GM23248 (cell line): ENCODE data around the gene RNF186. TPM values are rescaled to one million over a fixed set of nuclear protein-coding genes. Genes with fewer than 3 reads are reported as not detected.
A peak's percentile ranks its signal among the peaks of the same experiment; 100 is the strongest.

Source experiments
- DNase-seq: peaks from one replicate; pipeline ENCODE4 v3.0.0-alpha.2; 2015
- H2AFZ ChIP-seq: fragments of 200-600 bp; sonication (generic); 2 replicates; pipeline ENCODE4 v1.6.1; 2016; ENCODE audit warnings: antibody characterized with exemption
- H3F3A ChIP-seq: fragments of 200-600 bp; sonication (generic); 2 replicates; pipeline ENCODE4 v1.6.1; 2016; ENCODE audit warnings: mild to moderate bottlenecking, antibody characterized with exemption, mixed run types; ENCODE audit not compliant: insufficient read depth
- H3K27ac ChIP-seq: fragments of 200-600 bp; sonication (generic); 2 replicates; pipeline ENCODE4 v1.5.1; 2016; ENCODE audit warnings: mild to moderate bottlenecking
- H3K27me3 ChIP-seq: fragments of 200-600 bp; sonication (generic); replicated peaks from 2 replicates; pipeline ENCODE4 v1.6.1; 2016; ENCODE audit warnings: mild to moderate bottlenecking; ENCODE audit not compliant: insufficient read depth
- H3K36me3 ChIP-seq: fragments of 200-600 bp; sonication (generic); 2 replicates; pipeline ENCODE4 v1.6.1; 2016; ENCODE audit warnings: low read depth, mild to moderate bottlenecking
- H3K4me1 ChIP-seq: fragments of 200-600 bp; sonication (generic); 2 replicates; pipeline ENCODE4 v1.6.1; 2016; ENCODE audit warnings: mild to moderate bottlenecking; ENCODE audit not compliant: insufficient read depth
- H3K4me2 ChIP-seq: fragments of 200-600 bp; sonication (generic); one replicate; pipeline ENCODE4 v1.6.1; 2016; ENCODE audit warnings: mild to moderate bottlenecking; ENCODE audit not compliant: unreplicated experiment
- H3K4me3 ChIP-seq: fragments of 200-600 bp; sonication (generic); 2 replicates; pipeline ENCODE4 v1.5.1; 2016; ENCODE audit warnings: mild to moderate bottlenecking
- H3K79me2 ChIP-seq: fragments of 200-600 bp; sonication (generic); 2 replicates; pipeline ENCODE4 v1.6.1; 2016; ENCODE audit warnings: mild to moderate bottlenecking; ENCODE audit not compliant: insufficient read depth
- H3K9ac ChIP-seq: fragments of 200-600 bp; sonication (generic); 2 replicates; pipeline ENCODE4 v1.6.1; 2016; ENCODE audit warnings: mild to moderate bottlenecking
- H3K9me2 ChIP-seq: fragments of 200-600 bp; sonication (generic); 2 replicates; pipeline ENCODE4 v1.6.1; 2016; ENCODE audit warnings: mixed run types, mild to moderate bottlenecking, moderate library complexity; ENCODE audit not compliant: insufficient read depth
- H3K9me3 ChIP-seq: fragments of 200-600 bp; sonication (generic); one replicate; pipeline ENCODE4 v1.6.1; 2017; ENCODE audit warnings: low read depth
- H4K20me1 ChIP-seq: fragments of 200-600 bp; sonication (generic); 2 replicates; pipeline ENCODE4 v1.6.0; 2016; ENCODE audit not compliant: insufficient read depth
- EZH2 ChIP-seq: fragments of 200-600 bp; sonication (generic); IDR thresholded peaks from 2 replicates; pipeline ENCODE4 v1.6.1; 2018; ENCODE audit warnings: antibody characterized with exemption, mild to moderate bottlenecking; ENCODE audit not compliant: insufficient read depth, poor library complexity, severe bottlenecking
- EZH2phosphoT487 ChIP-seq: fragments of 200-600 bp; sonication (generic); IDR thresholded peaks from 2 replicates; pipeline ENCODE4 v1.6.1; 2018; ENCODE audit warnings: antibody characterized with exemption, moderate library complexity, mild to moderate bottlenecking, low read depth; ENCODE audit not compliant: insufficient read depth
- WGBS, 2 experiments: methylation state at CpG; one replicate each; pipeline ENCODE4 v1.1.6; 2015 to 2017; ENCODE audit warnings: low lambda C conversion rate in 2 of 2, low coverage in 1 of 2; ENCODE audit errors: missing lambda C conversion rate in 2 of 2; 5-methylcytosine and 5-hydroxymethylcytosine counted together
- in situ Hi-C: fragments of 300-500 bp; cut with MboI; formaldehyde crosslinking; loops from 2 replicates; pipeline ENCODE4 v1.15.0; 2020
- polyA plus RNA-seq: library from polyadenylated mRNA; unstranded; fragments of >200 nt; fragmentation: Nextera tagmentation; extraction: Ambion mirVana; gene quantifications from 2 replicates; pipeline ENCODE4 v1.2.1, GENCODE V29; 2016
- total RNA-seq: library from RNA; depleted of rRNA; stranded (reverse); fragments of >200 nt; shearing (Covaris generic); gene quantifications from 2 replicates; pipeline ENCODE4 v1.2.3, GENCODE V29; 2014

The RNF186 gene
- total and polyA plus RNA-seq, 2 experiments from 2014 or later: not detected

DNA sequence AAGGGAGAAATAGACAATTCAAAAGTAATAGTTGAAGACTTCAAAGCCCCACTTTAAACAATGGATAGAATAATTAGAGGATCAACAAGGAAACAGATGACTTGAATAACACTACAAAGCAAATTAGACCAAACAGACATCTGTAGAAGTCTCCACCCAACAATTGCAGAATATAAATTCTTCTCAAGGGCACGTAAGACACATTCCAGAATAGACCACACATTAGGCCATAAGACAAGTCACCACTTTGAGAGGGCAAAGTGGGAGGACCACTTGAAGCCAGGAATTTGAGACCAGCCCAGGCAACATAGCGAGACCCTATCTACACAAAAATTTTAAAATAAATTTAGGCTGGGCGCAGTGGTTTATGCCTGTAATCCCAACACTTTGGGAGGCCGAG, 20.5 kb upstream of the RNF186 start:
- no peaks in the 10 kb centered on the region for H4K20me1 ChIP-seq
- no peak overlapping the region for H3K9ac ChIP-seq
- no peaks in the 10 kb centered on the region for H3K79me2 ChIP-seq
- H2AFZ ChIP-seq: no peak overlapping the region
- H3K27ac ChIP-seq: no peak overlapping the region
- H3F3A ChIP-seq: no peaks in the 10 kb centered on the region
- TF ChIP-seq EZH2phosphoT487 (no peak), EZH2 (no peak)
- peaks cover 12% of the 10 kb centered on the region for H3K4me1 ChIP-seq
- H3K4me3 ChIP-seq: no peak overlapping the region
- H3K27me3 ChIP-seq: no peaks in the 10 kb centered on the region
- in situ Hi-C loops: no loop called here
- DNase-seq: peak; percentile 54
- H3K36me3 ChIP-seq: no peaks in the 10 kb centered on the region
- WGBS, 2 experiments: 70 to 85% methylated on average over 4 of the region's 4 CpGs
- H3K9me3 ChIP-seq: no peaks in the 10 kb centered on the region
- H3K4me2 ChIP-seq: no peak overlapping the region
- H3K9me2 ChIP-seq: no peaks in the 10 kb centered on the region

DNA sequence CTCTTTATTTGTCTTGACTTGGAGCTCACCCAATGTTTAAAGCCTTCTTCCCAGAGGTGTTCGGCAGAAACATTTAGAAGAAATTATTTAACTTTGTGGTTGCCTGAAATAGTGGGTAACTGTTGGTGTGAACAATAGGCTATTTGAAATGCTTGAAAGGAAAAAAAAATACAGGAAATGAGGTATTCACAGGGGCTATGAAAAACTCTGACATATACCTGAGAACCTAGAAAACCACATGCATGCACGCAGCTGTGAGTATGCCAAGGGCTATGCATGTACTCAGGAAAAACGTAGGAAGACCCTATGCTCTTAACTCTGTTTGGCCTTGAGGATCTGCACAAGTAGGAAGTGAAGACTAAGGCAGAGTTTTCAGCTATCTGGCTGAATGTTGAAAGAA, 16.4 kb upstream of the RNF186 start:
- Histone ChIP-seq H4K20me1 (no peaks in the 10 kb centered on the region), H3K36me3 (no peaks in the 10 kb centered on the region), H3K4me3 (no peak overlapping the region), H3K79me2 (no peaks in the 10 kb centered on the region), H3K9me2 (no peaks in the 10 kb centered on the region), H2AFZ (no peak overlapping the region), H3K27me3 (no peaks in the 10 kb centered on the region), H3K9ac (no peak overlapping the region), H3K4me2 (no peak overlapping the region), H3K4me1 (peaks cover 4% of the 10 kb centered on the region; the same call in 1 of the 2 replicates), H3K27ac (no peak overlapping the region), H3F3A (no peaks in the 10 kb centered on the region), H3K9me3 (no peaks in the 10 kb centered on the region)
- no peak for DNase-seq
- in situ Hi-C loops: no loop called here
- 58 to 60% methylated on average over 3 of the region's 3 CpGs for WGBS, 2 experiments
- TF ChIP-seq EZH2: no peak
- no peak for TF ChIP-seq EZH2phosphoT487

DNA sequence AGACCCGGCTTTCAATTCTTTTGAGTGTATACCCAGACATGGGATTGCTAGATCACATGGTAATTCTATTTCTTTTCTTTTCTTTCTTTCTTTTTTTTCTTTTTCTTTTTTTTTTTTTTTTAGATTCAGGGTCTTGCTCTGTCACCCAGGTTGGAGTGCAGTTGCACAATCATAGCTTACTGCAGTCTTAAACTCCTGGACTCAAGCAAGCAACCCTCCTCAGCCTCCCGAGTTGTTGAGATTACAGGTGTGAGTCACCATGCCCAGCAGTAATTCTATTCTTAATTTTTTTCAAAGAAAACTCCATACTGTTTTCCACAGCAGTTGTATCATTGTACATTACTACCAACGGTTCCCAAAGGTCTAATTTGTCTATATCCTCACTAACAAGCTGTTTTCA, 13.5 kb upstream of the RNF186 start:
- Histone ChIP-seq H3F3A (no peaks in the 10 kb centered on the region), H3K9ac (no peak overlapping the region), H3K9me2 (no peaks in the 10 kb centered on the region), H3K9me3 (no peaks in the 10 kb centered on the region), H3K79me2 (no peaks in the 10 kb centered on the region), H3K4me2 (no peak overlapping the region), H3K27ac (no peak overlapping the region), H2AFZ (no peak overlapping the region), H4K20me1 (no peaks in the 10 kb centered on the region), H3K4me3 (no peak overlapping the region), H3K4me1 (no peaks in the 10 kb centered on the region), H3K36me3 (no peaks in the 10 kb centered on the region), H3K27me3 (no peaks in the 10 kb centered on the region)
- no peak for TF ChIP-seq EZH2
- TF ChIP-seq EZH2phosphoT487: no peak
- peak; percentile 21 for DNase-seq
- WGBS, 2 experiments: 43 to 46% methylated on average over 3 of the region's 3 CpGs
- in situ Hi-C loops: no loop called here

- Histone ChIP-seq H3K4me1 (no peaks in the 10 kb centered on the region), H3K9me2 (no peaks in the 10 kb centered on the region), H2AFZ (no peak overlapping the region), H3F3A (no peaks in the 10 kb centered on the region), H3K27me3 (no peaks in the 10 kb centered on the region), H3K4me2 (no peak overlapping the region), H3K79me2 (no peaks in the 10 kb centered on the region), H3K9me3 (no peaks in the 10 kb centered on the region), H3K4me3 (no peak overlapping the region), H3K27ac (no peak overlapping the region), H3K36me3 (no peaks in the 10 kb centered on the region), H3K9ac (no peak overlapping the region), H4K20me1 (no peaks in the 10 kb centered on the region)
- DNase-seq: no peak
- in situ Hi-C loops: no loop called here
- TF ChIP-seq EZH2phosphoT487 (no peak), EZH2 (no peak)
- WGBS, 2 experiments: 20 to 21% methylated on average over 6 of the region's 6 CpGs
Observed at GRCh38 chr1:19825298-19825697, 10.2 kb upstream of the RNF186 start.

GRCh38 chr1:19824541-19824940, 9.5 kb upstream of the RNF186 start:
- no peaks in the 10 kb centered on the region for H3K9me2 ChIP-seq
- no peak overlapping the region for H3K4me3 ChIP-seq
- no peak overlapping the region for H3K4me2 ChIP-seq
- H3K9me3 ChIP-seq: no peaks in the 10 kb centered on the region
- no peaks in the 10 kb centered on the region for H4K20me1 ChIP-seq
- TF ChIP-seq EZH2: no peak
- TF ChIP-seq EZH2phosphoT487: no peak
- 72 to 79% methylated on average over 4 of the region's 4 CpGs for WGBS, 2 experiments
- no peak overlapping the region for H2AFZ ChIP-seq
- H3K27ac ChIP-seq: no peak overlapping the region
- H3K4me1 ChIP-seq: no peaks in the 10 kb centered on the region
- H3K9ac ChIP-seq: no peak overlapping the region
- in situ Hi-C loops: no loop called here
- H3K79me2 ChIP-seq: no peaks in the 10 kb centered on the region
- H3K36me3 ChIP-seq: no peaks in the 10 kb centered on the region
- H3K27me3 ChIP-seq: no peaks in the 10 kb centered on the region
- H3F3A ChIP-seq: no peaks in the 10 kb centered on the region
- DNase-seq: peak; percentile 11
